Measurements from ENCODE around the gene GASK1B.
A peak's percentile ranks its signal among the peaks of the same experiment; 100 is the strongest.

The GASK1B gene

GRCh38 chr4:158139086-158139485 lies 33.7 kb downstream of the GASK1B start:
- no peak for DNase-seq

GRCh38 chr4:158134222-158134621 lies 38.6 kb downstream of the GASK1B start:
- DNase-seq = no peak

- DNase-seq = no peak
Observed at GRCh38 chr4:158133551-158133950, 39.3 kb downstream of the GASK1B start.

- no peak for DNase-seq
Observed at GRCh38 chr4:158131027-158131426, 41.8 kb downstream of the GASK1B start.

- no peak for DNase-seq
Observed at GRCh38 chr4:158130204-158130603, 42.6 kb downstream of the GASK1B start.

- DNase-seq = peak; percentile 42 to 68 (median 52)
Observed at GRCh38 chr4:158129694-158130093, 43.1 kb downstream of the GASK1B start.

GRCh38 chr4:158128540-158128939 lies 44.3 kb downstream of the GASK1B start:
- no peak for DNase-seq

- no peak for DNase-seq
Observed at GRCh38 chr4:158125310-158125709, 47.5 kb downstream of the GASK1B start.
